GM23248 (cell line): ENCODE data around the gene NMT2.

Source experiments
- EZH2 ChIP-seq: fragments of 200-600 bp; sonication (generic); IDR thresholded peaks from 2 replicates; pipeline ENCODE4 v1.6.1; 2018; ENCODE audit warnings: antibody characterized with exemption, mild to moderate bottlenecking; ENCODE audit not compliant: insufficient read depth, poor library complexity, severe bottlenecking
- EZH2phosphoT487 ChIP-seq: fragments of 200-600 bp; sonication (generic); IDR thresholded peaks from 2 replicates; pipeline ENCODE4 v1.6.1; 2018; ENCODE audit warnings: antibody characterized with exemption, moderate library complexity, mild to moderate bottlenecking, low read depth; ENCODE audit not compliant: insufficient read depth

DNA sequence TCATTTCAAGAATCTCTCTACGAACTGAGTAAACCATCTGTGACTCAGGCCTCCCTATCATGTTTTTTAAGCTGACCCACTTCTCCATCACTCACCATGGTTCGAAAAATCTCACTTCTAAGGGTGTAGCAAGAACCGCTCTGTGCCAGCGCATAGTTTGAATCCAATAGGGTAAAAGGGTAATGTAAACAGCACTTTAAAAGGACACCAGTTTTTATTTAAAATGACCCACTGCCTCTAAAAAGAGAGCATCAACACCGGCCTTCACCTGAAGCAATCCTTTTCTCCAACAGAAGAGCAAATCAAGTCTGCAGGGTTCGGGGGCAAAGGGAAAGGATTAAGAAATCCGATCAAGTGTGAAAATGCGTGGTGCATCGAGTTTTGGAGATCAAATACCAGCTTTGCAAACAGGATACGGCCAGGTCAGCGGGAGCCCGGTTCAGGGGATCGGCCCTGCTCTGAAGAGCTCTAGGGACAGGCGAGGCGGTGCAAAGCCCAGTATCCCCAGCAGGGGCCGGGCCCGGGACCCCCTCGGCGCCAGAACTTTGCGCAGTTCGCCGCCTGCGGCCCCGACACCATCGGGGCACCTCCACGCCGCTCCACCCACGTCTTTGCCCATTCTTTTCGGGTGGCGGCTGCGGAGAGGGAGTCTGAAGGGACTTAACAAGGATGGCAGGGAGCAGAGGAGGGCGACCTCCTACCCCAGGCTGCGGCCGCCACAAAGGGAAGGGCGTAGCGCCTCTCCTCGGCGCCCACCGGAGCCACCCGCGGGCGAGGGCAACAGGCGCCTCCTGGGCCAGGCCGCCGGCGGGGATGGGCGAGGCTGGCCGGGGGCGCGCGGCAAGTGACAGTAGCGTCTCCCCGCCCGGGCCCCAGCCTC, 842 bp downstream of the NMT2 start:
- TF ChIP-seq EZH2phosphoT487: no peak
- no peak for TF ChIP-seq EZH2
